Measurements from ENCODE around the gene LMBR1L. TPM values are rescaled to one million over a fixed set of nuclear protein-coding genes. Genes with fewer than 3 reads are reported as not detected.

LMBR1L gene
- total RNA-seq, 1 experiment from 2014 or later, result 55.1 TPM

- Mint-ChIP-seq H3K4me3 (peak overlapping the region; percentile 42 to 78), H3K27ac (no peak overlapping the region)
Observed at GRCh38 chr12:49089821-49090773, 20.6 kb downstream of the LMBR1L start.

More at GRCh38 chr12:49089821-49090773, 20.6 kb downstream of the LMBR1L start:
- H3K56ac ChIP-seq (ENCODE audit: insufficient read length, low read depth, low read length), result no peak overlapping the region
- peaks cover 71% of the 10 kb centered on the region for H3K27me3 ChIP-seq (ENCODE audit: insufficient read depth, low read length)
- no peak overlapping the region for H4K5ac ChIP-seq (ENCODE audit: insufficient read length, low read depth, low read length)
- H3K79me1 ChIP-seq (ENCODE audit: insufficient read depth, low read depth, low read length, poor library complexity, severe bottlenecking), result no peaks in the 10 kb centered on the region
- peak overlapping the region; percentile 25 for H3K4me2 ChIP-seq (ENCODE audit: insufficient read depth, insufficient read length, low read length)
- peaks cover 8% of the 10 kb centered on the region for H4K20me1 ChIP-seq (ENCODE audit: control insufficient read depth, insufficient read depth, insufficient read length)
- H3K79me2 ChIP-seq (ENCODE audit: insufficient read depth, low read length), result no peaks in the 10 kb centered on the region
- no peak overlapping the region for H2BK20ac ChIP-seq (ENCODE audit: low read depth, low read length, poor library complexity, severe bottlenecking)
- no peaks in the 10 kb centered on the region for H3K9me3 ChIP-seq (ENCODE audit: control insufficient read depth, low read depth, low read length)
- no peak overlapping the region for H3K18ac ChIP-seq (ENCODE audit: insufficient read length, low read depth, low read length)
- peaks cover 18% of the 10 kb centered on the region for H3K23me2 ChIP-seq (ENCODE audit: insufficient read length, low read depth, low read length, poor library complexity, severe bottlenecking)
- DNase-seq, result peak; percentile 57
- no peak overlapping the region for H2AK5ac ChIP-seq (ENCODE audit: insufficient read length, low read length)
- no peak overlapping the region for H2BK5ac ChIP-seq (ENCODE audit: insufficient read length, low read length)
- H2BK15ac ChIP-seq (ENCODE audit: low read depth, low read length), result no peak overlapping the region
- no peaks in the 10 kb centered on the region; a peak in 1 of 5 replicates for H3K9me3 Mint-ChIP-seq
- no CpG with 5 or more reads among the region's 88 CpGs for WGBS (ENCODE audit: extremely low coverage, insufficient read length, low lambda C conversion rate)
- H4K91ac ChIP-seq (ENCODE audit: insufficient read length, low read depth, low read length), result no peak overlapping the region
- no peaks in the 10 kb centered on the region for H3K4me1 ChIP-seq (ENCODE audit: insufficient read depth, low read length)
- H2BK120ac ChIP-seq (ENCODE audit: low read depth, low read length, poor library complexity, severe bottlenecking), result no peak overlapping the region
- no peak overlapping the region for H3K4ac ChIP-seq (ENCODE audit: low read depth, low read length)
- peak; percentile 53; the same call in 2 of the 3 replicates for TF ChIP-seq CTCF (conservative IDR thresholded peaks at IDR 0.05)
- H2AFZ ChIP-seq (ENCODE audit: low read length), result no peak overlapping the region
- no peak overlapping the region for H3K14ac ChIP-seq (ENCODE audit: insufficient read depth, low read length)
- peaks cover 99% of the 10 kb centered on the region for H3K27me3 Mint-ChIP-seq (ENCODE audit: low read depth)
- no peak overlapping the region for H3T11ph ChIP-seq (ENCODE audit: low read length)
- H3K4me1 Mint-ChIP-seq, result peaks cover 32 to 57% of the 10 kb centered on the region in 2 experiments
- no peak overlapping the region for H2BK12ac ChIP-seq (ENCODE audit: insufficient read length, low read depth, low read length)
- no peak overlapping the region for H3K27ac ChIP-seq (ENCODE audit: insufficient read length, low read depth, low read length)
- no peak overlapping the region for H3K9ac ChIP-seq (ENCODE audit: extremely low read depth, insufficient read length, low read length)
- H4K8ac ChIP-seq (replicated peaks; ENCODE audit: insufficient read length, low read depth, low read length), result no peak overlapping the region
- peaks cover 0 to 2% (median 0%) of the 10 kb centered on the region in 3 experiments; a peak in 2 of 7 replicates for H3K36me3 Mint-ChIP-seq (ENCODE audit: insufficient read depth in 1 of 3, low read depth in 3 of 3)
- no peak overlapping the region for H3K23ac ChIP-seq (ENCODE audit: insufficient read length, low read depth, low read length)

All from H9 (cell line).